ENCODE measurements around the gene MCF2L2.
A peak's percentile ranks its signal among the peaks of the same experiment; 100 is the strongest.

Gene MCF2L2

GRCh38 chr3:183159333-183159732 is 269.1 kb downstream of the MCF2L2 start:
- no peak for DNase-seq (ENCODE audit: insufficient read length, low spot score)
- no peak for FAIRE-seq
- TF ChIP-seq POLR2A (IDR thresholded peaks at IDR 0.05; ENCODE audit: low read depth, low read length), result no peak

- DNase-seq (ENCODE audit: insufficient read length, low spot score) (peak; percentile 79), FAIRE-seq (peak; percentile 58)
- TF ChIP-seq POLR2A (IDR thresholded peaks at IDR 0.05; ENCODE audit: low read depth, low read length), result no peak
Observed at GRCh38 chr3:183158551-183159006, 269.8 kb downstream of the MCF2L2 start.

GRCh38 chr3:183158113-183158512 is 270.3 kb downstream of the MCF2L2 start:
- TF ChIP-seq POLR2A (IDR thresholded peaks at IDR 0.05; ENCODE audit: low read depth, low read length), result no peak
- FAIRE-seq, result no peak
- DNase-seq (ENCODE audit: insufficient read length, low spot score), result no peak

GRCh38 chr3:183156266-183156665 is 272.2 kb downstream of the MCF2L2 start:
- FAIRE-seq (no peak), DNase-seq (ENCODE audit: insufficient read length, low spot score) (no peak)
- no peak for TF ChIP-seq POLR2A (IDR thresholded peaks at IDR 0.05; ENCODE audit: low read depth, low read length)

GRCh38 chr3:183155499-183155898 is 272.9 kb downstream of the MCF2L2 start:
- TF ChIP-seq POLR2A (IDR thresholded peaks at IDR 0.05; ENCODE audit: low read depth, low read length), result no peak
- FAIRE-seq (no peak), DNase-seq (ENCODE audit: insufficient read length, low spot score) (no peak)

GRCh38 chr3:183153210-183153950 is 275.0 kb downstream of the MCF2L2 start:
- DNase-seq (ENCODE audit: insufficient read length, low spot score) (no peak), FAIRE-seq (no peak)
- TF ChIP-seq POLR2A (IDR thresholded peaks at IDR 0.05; ENCODE audit: low read depth, low read length), result no peak

GRCh38 chr3:183151821-183152351 is 276.5 kb downstream of the MCF2L2 start:
- TF ChIP-seq POLR2A (IDR thresholded peaks at IDR 0.05; ENCODE audit: low read depth, low read length), result no peak
- DNase-seq (ENCODE audit: insufficient read length, low spot score) (no peak), FAIRE-seq (no peak)

- TF ChIP-seq POLR2A (IDR thresholded peaks at IDR 0.05; ENCODE audit: low read depth, low read length), result no peak
- FAIRE-seq (no peak), DNase-seq (ENCODE audit: insufficient read length, low spot score) (no peak)
Observed at GRCh38 chr3:183151086-183151485, 277.3 kb downstream of the MCF2L2 start.

GRCh38 chr3:183149915-183150750 is 278.3 kb downstream of the MCF2L2 start:
- FAIRE-seq, result no peak
- TF ChIP-seq POLR2A (IDR thresholded peaks at IDR 0.05; ENCODE audit: low read depth, low read length), result no peak
- no peak for DNase-seq (ENCODE audit: insufficient read length, low spot score)

- TF ChIP-seq POLR2A (IDR thresholded peaks at IDR 0.05; ENCODE audit: low read depth, low read length), result no peak
- peak; percentile 6 for FAIRE-seq
- DNase-seq (ENCODE audit: insufficient read length, low spot score), result no peak
Observed at GRCh38 chr3:183148056-183148455, 280.4 kb downstream of the MCF2L2 start.

- no peak for TF ChIP-seq POLR2A (IDR thresholded peaks at IDR 0.05; ENCODE audit: low read depth, low read length)
- DNase-seq (ENCODE audit: insufficient read length, low spot score) (no peak), FAIRE-seq (no peak)
Observed at GRCh38 chr3:183144363-183144762, 284.1 kb downstream of the MCF2L2 start.

GRCh38 chr3:183142199-183142598 is 286.2 kb downstream of the MCF2L2 start:
- TF ChIP-seq POLR2A (IDR thresholded peaks at IDR 0.05; ENCODE audit: low read depth, low read length), result no peak
- FAIRE-seq (no peak), DNase-seq (ENCODE audit: insufficient read length, low spot score) (no peak)

- no peak for TF ChIP-seq POLR2A (IDR thresholded peaks at IDR 0.05; ENCODE audit: low read depth, low read length)
- FAIRE-seq (no peak), DNase-seq (ENCODE audit: insufficient read length, low spot score) (no peak)
Observed at GRCh38 chr3:183134844-183135243, 293.6 kb downstream of the MCF2L2 start.

GRCh38 chr3:183132409-183132808 is 296.0 kb downstream of the MCF2L2 start:
- FAIRE-seq (no peak), DNase-seq (ENCODE audit: insufficient read length, low spot score) (no peak)
- TF ChIP-seq POLR2A (IDR thresholded peaks at IDR 0.05; ENCODE audit: low read depth, low read length), result no peak
